Measurements from ENCODE around the gene RBM26. TPM values are rescaled to one million over a fixed set of nuclear protein-coding genes. Genes with fewer than 3 reads are reported as not detected.

Gene RBM26
- total and polyA plus RNA-seq, 12 donors = 7.5 to 46.8 (median 24.5) TPM

GRCh38 chr13:79270859-79271258 lies 135.2 kb downstream of the RBM26 start:
- intact Hi-C loops (cut with DNase I) = no loop called here
- TF ChIP-seq CTCF (IDR thresholded peaks at IDR 0.05) = no peak
- 80 to 86% methylated on average over 3 of the region's 3 CpGs for WGBS, 2 donors
- no peaks in the 10 kb centered on the region for H3K4me1 ChIP-seq
- H3K4me3 ChIP-seq = no peak overlapping the region
- H3K9me3 ChIP-seq = peaks cover 0 to 9% (median 0%) of the 10 kb centered on the region in 11 donors
- ATAC-seq (no peak), DNase-seq (no peak)
- H3K27me3 ChIP-seq = no peaks in the 10 kb centered on the region
- H3K36me3 ChIP-seq = no peaks in the 10 kb centered on the region
- no peak overlapping the region for H3K27ac ChIP-seq

Other genes starting within 250 kb of the RBM26 start
- gene NDFIP2, start 74.9 kb upstream of the RBM26 start, total RNA-seq = 10 to 100 TPM; 27.9 to 42.7 (median 34.0) TPM
- gene NDFIP2, start 74.9 kb upstream of the RBM26 start, polyA plus RNA-seq = 10 to 100 TPM in 1 of 2 donors, 1 to 10 TPM in 1; 9.9 to 16.9 TPM

Data from heart right ventricle (tissue), 16 donors.